SK-N-SH treated with all-trans-retinoic acid at 6 μM for 48 hours (cell line): ENCODE measurements around the gene PLEKHG4.

Experiments
- ISL1 ChIP-seq: fragments of 250-450 bp; sonication (Bioruptor Pico); IDR thresholded peaks from 2 replicates; pipeline ENCODE4 v2.1.2; 2022; ENCODE audit warnings: mild to moderate bottlenecking, moderate library complexity
- OSR1 ChIP-seq: fragments of 250-450 bp; sonication (Bioruptor Pico); IDR thresholded peaks from 2 replicates; pipeline ENCODE4 v1.8.0; 2022; ENCODE audit warnings: moderate library complexity, mild to moderate bottlenecking, inconsistent platforms
- RARB ChIP-seq: fragments of 250-450 bp; sonication (Bioruptor Pico); IDR thresholded peaks from 2 replicates; pipeline ENCODE4 v1.8.0; 2021; ENCODE audit warnings: mild to moderate bottlenecking, moderate library complexity
- SNAI2 ChIP-seq: fragments of 250-450 bp; sonication (Bioruptor Pico); IDR thresholded peaks from 2 replicates; pipeline ENCODE4 v1.5.0; 2020; ENCODE audit warnings: mild to moderate bottlenecking, moderate library complexity
- ZC3H10 ChIP-seq: fragments of 250-450 bp; sonication (Bioruptor Pico); IDR thresholded peaks from 2 replicates; pipeline ENCODE4 v1.5.1; 2021; ENCODE audit warnings: mild to moderate bottlenecking, moderate library complexity
- ZFP3 ChIP-seq: fragments of 250-450 bp; sonication (Bioruptor Pico); IDR thresholded peaks from 2 replicates; pipeline ENCODE4 v1.5.0; 2020; ENCODE audit warnings: mild to moderate bottlenecking, moderate library complexity
- ZNF70 ChIP-seq: fragments of 450-650 bp; formaldehyde crosslinking; IDR thresholded peaks from 2 replicates; pipeline ENCODE4 v1.5.0; 2020; ENCODE audit warnings: mild to moderate bottlenecking, moderate library complexity
- TF ChIP-seq, protein P1 (sequence below): fragments of 250-450 bp; sonication (Bioruptor Pico); IDR thresholded peaks from 2 replicates; pipeline ENCODE4 v1.8.0; 2020; ENCODE audit warnings: mild to moderate bottlenecking, moderate library complexity, borderline replicate concordance
- TF ChIP-seq, protein P2 (sequence below): fragments of 250-450 bp; sonication (Bioruptor Pico); IDR thresholded peaks from 2 replicates; pipeline ENCODE4 v1.5.0; 2020; ENCODE audit warnings: mild to moderate bottlenecking, moderate library complexity

DNA sequence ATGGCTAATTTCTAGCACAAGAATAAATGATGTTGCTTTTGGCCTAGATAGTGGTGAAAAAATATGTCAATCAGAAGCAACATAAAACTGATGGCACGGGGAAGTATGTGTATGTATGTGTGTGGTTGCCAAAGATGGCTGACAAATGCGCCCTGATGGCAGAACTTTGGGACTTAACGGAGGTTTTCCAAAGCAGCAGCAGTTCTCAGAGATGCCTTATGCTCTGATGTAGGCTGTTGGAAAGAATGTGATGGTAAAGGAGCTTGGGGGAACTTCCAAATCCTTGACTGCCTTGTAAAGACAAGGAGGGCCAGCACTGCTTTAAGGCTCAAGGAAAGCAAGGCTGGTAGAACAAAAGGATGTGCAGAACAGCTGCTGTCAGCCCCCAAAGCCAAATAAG is 31.2 kb downstream of the PLEKHG4 start:
- no peak for TF ChIP-seq RARB (CRISPR knock-in tag)
- TF ChIP-seq ISL1 (CRISPR knock-in tag), result no peak
- TF ChIP-seq OSR1, result no peak
- no peak for TF ChIP-seq ZC3H10
- TF ChIP-seq, protein P1, sequence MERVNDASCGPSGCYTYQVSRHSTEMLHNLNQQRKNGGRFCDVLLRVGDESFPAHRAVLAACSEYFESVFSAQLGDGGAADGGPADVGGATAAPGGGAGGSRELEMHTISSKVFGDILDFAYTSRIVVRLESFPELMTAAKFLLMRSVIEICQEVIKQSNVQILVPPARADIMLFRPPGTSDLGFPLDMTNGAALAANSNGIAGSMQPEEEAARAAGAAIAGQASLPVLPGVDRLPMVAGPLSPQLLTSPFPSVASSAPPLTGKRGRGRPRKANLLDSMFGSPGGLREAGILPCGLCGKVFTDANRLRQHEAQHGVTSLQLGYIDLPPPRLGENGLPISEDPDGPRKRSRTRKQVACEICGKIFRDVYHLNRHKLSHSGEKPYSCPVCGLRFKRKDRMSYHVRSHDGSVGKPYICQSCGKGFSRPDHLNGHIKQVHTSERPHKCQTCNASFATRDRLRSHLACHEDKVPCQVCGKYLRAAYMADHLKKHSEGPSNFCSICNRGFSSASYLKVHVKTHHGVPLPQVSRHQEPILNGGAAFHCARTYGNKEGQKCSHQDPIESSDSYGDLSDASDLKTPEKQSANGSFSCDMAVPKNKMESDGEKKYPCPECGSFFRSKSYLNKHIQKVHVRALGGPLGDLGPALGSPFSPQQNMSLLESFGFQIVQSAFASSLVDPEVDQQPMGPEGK (CRISPR knock-in tag), result no peak
- no peak for TF ChIP-seq ZFP3 (CRISPR knock-in tag)
- no peak for TF ChIP-seq SNAI2 (CRISPR knock-in tag)
- TF ChIP-seq ZNF70 (CRISPR knock-in tag), result no peak
- TF ChIP-seq, protein P2, sequence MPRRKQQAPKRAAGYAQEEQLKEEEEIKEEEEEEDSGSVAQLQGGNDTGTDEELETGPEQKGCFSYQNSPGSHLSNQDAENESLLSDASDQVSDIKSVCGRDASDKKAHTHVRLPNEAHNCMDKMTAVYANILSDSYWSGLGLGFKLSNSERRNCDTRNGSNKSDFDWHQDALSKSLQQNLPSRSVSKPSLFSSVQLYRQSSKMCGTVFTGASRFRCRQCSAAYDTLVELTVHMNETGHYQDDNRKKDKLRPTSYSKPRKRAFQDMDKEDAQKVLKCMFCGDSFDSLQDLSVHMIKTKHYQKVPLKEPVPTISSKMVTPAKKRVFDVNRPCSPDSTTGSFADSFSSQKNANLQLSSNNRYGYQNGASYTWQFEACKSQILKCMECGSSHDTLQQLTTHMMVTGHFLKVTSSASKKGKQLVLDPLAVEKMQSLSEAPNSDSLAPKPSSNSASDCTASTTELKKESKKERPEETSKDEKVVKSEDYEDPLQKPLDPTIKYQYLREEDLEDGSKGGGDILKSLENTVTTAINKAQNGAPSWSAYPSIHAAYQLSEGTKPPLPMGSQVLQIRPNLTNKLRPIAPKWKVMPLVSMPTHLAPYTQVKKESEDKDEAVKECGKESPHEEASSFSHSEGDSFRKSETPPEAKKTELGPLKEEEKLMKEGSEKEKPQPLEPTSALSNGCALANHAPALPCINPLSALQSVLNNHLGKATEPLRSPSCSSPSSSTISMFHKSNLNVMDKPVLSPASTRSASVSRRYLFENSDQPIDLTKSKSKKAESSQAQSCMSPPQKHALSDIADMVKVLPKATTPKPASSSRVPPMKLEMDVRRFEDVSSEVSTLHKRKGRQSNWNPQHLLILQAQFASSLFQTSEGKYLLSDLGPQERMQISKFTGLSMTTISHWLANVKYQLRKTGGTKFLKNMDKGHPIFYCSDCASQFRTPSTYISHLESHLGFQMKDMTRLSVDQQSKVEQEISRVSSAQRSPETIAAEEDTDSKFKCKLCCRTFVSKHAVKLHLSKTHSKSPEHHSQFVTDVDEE, result no peak
